Right hindlimb (tissue), 1 donor: Measurements from ENCODE around the gene CACNG3.

Source experiments
- DNase-seq: peaks from one replicate; pipeline ENCODE4 v3.0.0-alpha.2; 2018

CACNG3 gene

GRCh38 chr16:24409045-24409444, 152.9 kb downstream of the CACNG3 start:
- DNase-seq = no peak
